Endodermal cell (in vitro differentiated cells): ENCODE measurements around the gene MFAP5. TPM values are rescaled to one million over a fixed set of nuclear protein-coding genes. Genes with fewer than 3 reads are reported as not detected.

Source experiments
- DNase-seq: peaks from one replicate; pipeline ENCODE4 v3.0.0-alpha.2; 2017
- H3K27ac ChIP-seq: 2 replicates; pipeline ENCODE4 v1.5.1; 2013; ENCODE audit warnings: mild to moderate bottlenecking, low read depth, low read length, moderate library complexity
- H3K27me3 ChIP-seq: 2 replicates; pipeline ENCODE4 v1.6.1; 2013; ENCODE audit warnings: mild to moderate bottlenecking, low read length, moderate library complexity; ENCODE audit not compliant: insufficient read depth, control insufficient read depth, poor library complexity, severe bottlenecking
- H3K36me3 ChIP-seq: 2 replicates; pipeline ENCODE4 v1.7.0; 2013; ENCODE audit warnings: mild to moderate bottlenecking, low read length, moderate library complexity; ENCODE audit not compliant: control insufficient read depth, insufficient read depth
- H3K4me1 ChIP-seq: one replicate; pipeline ENCODE4 v1.7.0; 2013; ENCODE audit warnings: low read length; ENCODE audit not compliant: control insufficient read depth, insufficient read depth
- H3K4me3 ChIP-seq: 2 replicates; pipeline ENCODE4 v1.5.1; 2013; ENCODE audit warnings: mild to moderate bottlenecking, low read length, moderate library complexity
- H3K9ac ChIP-seq: 2 replicates; pipeline ENCODE4 v1.6.1; 2013; ENCODE audit warnings: mild to moderate bottlenecking, low read length, moderate library complexity; ENCODE audit not compliant: poor library complexity, severe bottlenecking; ENCODE audit errors: extremely low read depth
- H3K9me3 ChIP-seq: 2 replicates; pipeline ENCODE4 v1.6.1; 2013; ENCODE audit warnings: mild to moderate bottlenecking, low read length, moderate library complexity; ENCODE audit not compliant: control insufficient read depth
- H3K27ac Mint-ChIP-seq: 2 replicates; pipeline ENCODE4 v1.8.0; 2020; ENCODE audit warnings: mixed read lengths
- H3K27me3 Mint-ChIP-seq: 2 replicates; pipeline ENCODE4 v1.8.0; 2021; ENCODE audit warnings: mild to moderate bottlenecking, mixed read lengths; ENCODE audit not compliant: insufficient read depth
- H3K36me3 Mint-ChIP-seq: 2 replicates; pipeline ENCODE4 v1.8.0; 2020; ENCODE audit warnings: low read depth, mixed read lengths
- H3K4me1 Mint-ChIP-seq: 2 replicates; pipeline ENCODE4 v1.8.0; 2020; ENCODE audit warnings: mixed read lengths
- H3K4me3 Mint-ChIP-seq: 2 replicates; pipeline ENCODE4 v1.8.0; 2020; ENCODE audit warnings: mild to moderate bottlenecking, moderate library complexity, mixed read lengths
- H3K9me3 Mint-ChIP-seq: 2 replicates; pipeline ENCODE4 v1.8.0; 2020; ENCODE audit warnings: mild to moderate bottlenecking, mixed read lengths
- WGBS, 2 experiments: methylation state at CpG; one replicate each; pipeline versions ENCODE4 v1.1.5 to v1.1.7; 2013; ENCODE audit warnings: missing lambda C conversion rate in 2 of 2, mixed read lengths in 1 of 2; ENCODE audit not compliant: insufficient coverage in 1 of 2, insufficient read length in 1 of 2; 5-methylcytosine and 5-hydroxymethylcytosine counted together
- total RNA-seq, 2 donors: library from RNA; stranded (reverse); fragmentation: NEBNext Ultra II Directional in 1 of 2; extraction: Animal tissue kit (Norgen Biotek cat#: 25700) in 1 of 2; gene quantifications; 2 replicates in 1 of 2; 3 replicates in 1 of 2; pipeline ENCODE4 v1.2.1, GENCODE V29; 2021
- TF ChIP-seq, protein P1 (sequence below): fragments of 200-600 bp; sonication (generic); conservative IDR thresholded peaks from 2 replicates; pipeline ENCODE4 v1.5.0; 2021; ENCODE audit warnings: antibody characterized with exemption, mild to moderate bottlenecking

Gene MFAP5
- total RNA-seq, 2 donors from 2014 or later: 0.44 TPM; not detected in 1

DNA sequence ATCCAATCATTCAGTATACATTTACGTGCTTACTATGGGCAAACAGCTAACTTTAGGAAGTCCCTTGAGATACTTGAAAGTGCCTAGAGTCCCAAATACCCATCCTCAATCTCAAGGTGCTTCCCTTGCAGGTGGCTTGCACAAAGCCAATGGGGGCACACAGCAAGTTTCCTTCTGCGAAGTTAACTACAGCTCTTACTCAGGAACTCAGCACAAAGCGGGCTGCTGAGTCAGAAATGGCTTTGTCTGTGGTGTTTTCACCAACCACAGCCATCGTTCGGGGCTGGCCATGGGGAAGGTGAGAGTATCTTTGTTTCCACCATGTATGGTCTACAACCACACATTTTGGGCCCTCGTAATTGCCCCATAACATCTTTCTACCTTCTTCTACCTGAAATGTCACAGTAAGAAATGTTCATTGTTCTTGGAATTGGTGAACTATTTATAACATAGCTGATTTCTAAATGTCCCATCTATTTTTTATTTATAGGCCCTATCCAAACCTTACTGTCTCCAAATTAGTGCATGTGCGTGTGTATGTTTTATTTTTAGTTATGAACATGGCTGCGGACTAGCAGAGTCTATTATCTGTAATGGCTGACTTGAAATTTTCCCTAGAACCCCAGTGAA, 13.9 kb downstream of the MFAP5 start:
- Histone ChIP-seq H3K27ac (no peak overlapping the region), H3K4me1 (peaks cover 8% of the 10 kb centered on the region), H3K9me3 (no peaks in the 10 kb centered on the region), H3K27me3 (no peaks in the 10 kb centered on the region), H3K4me3 (no peak overlapping the region), H3K36me3 (no peaks in the 10 kb centered on the region), H3K9ac (no peak overlapping the region)
- no peaks in the 10 kb centered on the region for H3K36me3 Mint-ChIP-seq
- H3K27ac Mint-ChIP-seq: no peak overlapping the region
- 95 to 100% methylated on average over 2 to 8 of the region's 8 CpGs for WGBS, 2 experiments
- peaks cover 35% of the 10 kb centered on the region for H3K4me1 Mint-ChIP-seq
- no peaks in the 10 kb centered on the region for H3K9me3 Mint-ChIP-seq
- TF ChIP-seq, protein P1, sequence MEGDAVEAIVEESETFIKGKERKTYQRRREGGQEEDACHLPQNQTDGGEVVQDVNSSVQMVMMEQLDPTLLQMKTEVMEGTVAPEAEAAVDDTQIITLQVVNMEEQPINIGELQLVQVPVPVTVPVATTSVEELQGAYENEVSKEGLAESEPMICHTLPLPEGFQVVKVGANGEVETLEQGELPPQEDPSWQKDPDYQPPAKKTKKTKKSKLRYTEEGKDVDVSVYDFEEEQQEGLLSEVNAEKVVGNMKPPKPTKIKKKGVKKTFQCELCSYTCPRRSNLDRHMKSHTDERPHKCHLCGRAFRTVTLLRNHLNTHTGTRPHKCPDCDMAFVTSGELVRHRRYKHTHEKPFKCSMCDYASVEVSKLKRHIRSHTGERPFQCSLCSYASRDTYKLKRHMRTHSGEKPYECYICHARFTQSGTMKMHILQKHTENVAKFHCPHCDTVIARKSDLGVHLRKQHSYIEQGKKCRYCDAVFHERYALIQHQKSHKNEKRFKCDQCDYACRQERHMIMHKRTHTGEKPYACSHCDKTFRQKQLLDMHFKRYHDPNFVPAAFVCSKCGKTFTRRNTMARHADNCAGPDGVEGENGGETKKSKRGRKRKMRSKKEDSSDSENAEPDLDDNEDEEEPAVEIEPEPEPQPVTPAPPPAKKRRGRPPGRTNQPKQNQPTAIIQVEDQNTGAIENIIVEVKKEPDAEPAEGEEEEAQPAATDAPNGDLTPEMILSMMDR: no peak
- no peak overlapping the region for H3K4me3 Mint-ChIP-seq
- H3K27me3 Mint-ChIP-seq: no peaks in the 10 kb centered on the region
- DNase-seq: peak; percentile 36

DNA sequence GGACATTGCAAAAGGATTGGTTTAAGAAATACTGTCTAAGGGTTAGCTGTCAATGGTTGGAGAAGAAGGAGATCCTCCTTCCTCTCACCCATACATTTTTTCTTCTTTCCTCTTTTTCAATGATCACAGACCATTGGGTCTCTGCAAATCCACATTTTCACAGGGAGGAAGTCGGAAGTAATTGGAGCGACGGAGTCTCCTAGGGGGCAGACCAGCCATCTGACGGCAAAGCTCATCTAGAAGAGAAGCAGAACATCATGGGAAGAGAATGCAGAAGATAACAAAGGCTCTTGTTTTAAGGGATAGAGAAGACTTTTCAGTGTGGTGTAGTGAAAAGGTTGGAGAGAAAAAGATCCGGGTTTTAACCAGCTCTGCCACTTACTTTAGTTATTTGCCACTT, 14.7 kb downstream of the MFAP5 start:
- Histone ChIP-seq H3K9ac (no peak overlapping the region), H3K27ac (no peak overlapping the region), H3K9me3 (no peaks in the 10 kb centered on the region), H3K27me3 (no peaks in the 10 kb centered on the region), H3K4me1 (peaks cover 8% of the 10 kb centered on the region), H3K4me3 (no peak overlapping the region), H3K36me3 (no peaks in the 10 kb centered on the region)
- Mint-ChIP-seq H3K9me3 (peaks cover 2% of the 10 kb centered on the region), H3K4me3 (no peak overlapping the region), H3K27ac (no peak overlapping the region), H3K4me1 (peaks cover 39% of the 10 kb centered on the region), H3K36me3 (no peaks in the 10 kb centered on the region), H3K27me3 (no peaks in the 10 kb centered on the region)
- DNase-seq: peak; percentile 52
- WGBS, 2 experiments: 77 to 90% methylated on average over 4 of the region's 5 CpGs
- TF ChIP-seq, protein P1: peak; percentile 52

DNA sequence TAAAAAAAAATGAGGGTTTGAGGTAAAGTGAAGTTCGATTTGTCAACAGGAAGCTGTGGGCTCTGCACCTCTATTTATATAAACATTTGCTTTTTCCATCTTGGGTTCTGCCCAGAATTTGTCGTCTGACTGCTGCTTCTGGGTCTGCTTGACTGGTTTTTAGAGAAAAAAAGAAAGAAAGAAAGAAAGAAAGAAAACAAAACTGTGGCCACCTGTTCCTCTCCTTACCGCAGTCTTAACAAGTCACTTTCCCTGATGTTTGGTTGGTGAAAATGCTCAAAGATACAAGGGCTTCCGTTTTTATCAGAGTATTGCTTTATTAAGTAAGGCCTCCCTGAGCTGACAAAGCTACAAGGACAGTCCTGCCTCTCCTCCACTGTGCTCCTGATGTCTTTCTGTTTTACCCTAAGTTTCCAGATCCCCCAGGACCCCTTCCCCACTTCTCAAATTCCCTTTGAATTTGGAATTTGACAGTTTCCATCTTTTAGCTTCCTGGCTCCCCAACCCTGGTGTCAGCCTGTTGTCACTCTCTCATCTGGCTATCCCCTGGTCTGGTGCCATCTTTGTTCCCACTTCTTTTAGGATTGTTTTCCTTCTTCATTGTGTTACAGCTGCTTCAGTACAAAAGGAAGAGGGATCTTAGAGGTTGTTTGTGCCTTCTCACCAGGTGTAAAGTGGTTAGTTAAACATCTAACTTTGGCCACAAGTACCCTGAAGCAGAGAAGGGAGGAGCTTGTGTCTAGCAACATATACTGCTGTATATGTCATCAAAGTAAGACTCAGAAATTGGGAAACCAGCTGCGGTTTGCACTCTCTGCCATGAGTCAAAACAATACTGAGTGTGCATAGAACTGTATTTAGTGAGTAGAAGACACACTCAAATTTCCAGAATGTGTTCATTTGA, 18.0 kb downstream of the MFAP5 start:
- Histone ChIP-seq H3K4me1 (peaks cover 8% of the 10 kb centered on the region), H3K27me3 (no peaks in the 10 kb centered on the region), H3K27ac (no peak overlapping the region), H3K36me3 (no peaks in the 10 kb centered on the region), H3K9me3 (peaks cover 14% of the 10 kb centered on the region), H3K9ac (no peak overlapping the region), H3K4me3 (no peak overlapping the region)
- peak overlapping the region; percentile 92 for H3K27ac Mint-ChIP-seq
- WGBS, 2 experiments: 81 to 87% methylated on average over 4 to 5 of the region's 5 CpGs
- H3K27me3 Mint-ChIP-seq: no peaks in the 10 kb centered on the region
- H3K36me3 Mint-ChIP-seq: peaks cover 8% of the 10 kb centered on the region
- peaks cover 46% of the 10 kb centered on the region for H3K4me1 Mint-ChIP-seq
- H3K4me3 Mint-ChIP-seq: no peak overlapping the region
- TF ChIP-seq, protein P1: no peak
- H3K9me3 Mint-ChIP-seq: peaks cover 23% of the 10 kb centered on the region
- DNase-seq: peak; percentile 78
